Measurements from ENCODE around the gene TESK1.
A peak's percentile ranks its signal among the peaks of the same experiment; 100 is the strongest.

Gene TESK1, protein sequence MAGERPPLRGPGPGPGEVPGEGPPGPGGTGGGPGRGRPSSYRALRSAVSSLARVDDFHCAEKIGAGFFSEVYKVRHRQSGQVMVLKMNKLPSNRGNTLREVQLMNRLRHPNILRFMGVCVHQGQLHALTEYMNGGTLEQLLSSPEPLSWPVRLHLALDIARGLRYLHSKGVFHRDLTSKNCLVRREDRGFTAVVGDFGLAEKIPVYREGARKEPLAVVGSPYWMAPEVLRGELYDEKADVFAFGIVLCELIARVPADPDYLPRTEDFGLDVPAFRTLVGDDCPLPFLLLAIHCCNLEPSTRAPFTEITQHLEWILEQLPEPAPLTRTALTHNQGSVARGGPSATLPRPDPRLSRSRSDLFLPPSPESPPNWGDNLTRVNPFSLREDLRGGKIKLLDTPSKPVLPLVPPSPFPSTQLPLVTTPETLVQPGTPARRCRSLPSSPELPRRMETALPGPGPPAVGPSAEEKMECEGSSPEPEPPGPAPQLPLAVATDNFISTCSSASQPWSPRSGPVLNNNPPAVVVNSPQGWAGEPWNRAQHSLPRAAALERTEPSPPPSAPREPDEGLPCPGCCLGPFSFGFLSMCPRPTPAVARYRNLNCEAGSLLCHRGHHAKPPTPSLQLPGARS

DNA sequence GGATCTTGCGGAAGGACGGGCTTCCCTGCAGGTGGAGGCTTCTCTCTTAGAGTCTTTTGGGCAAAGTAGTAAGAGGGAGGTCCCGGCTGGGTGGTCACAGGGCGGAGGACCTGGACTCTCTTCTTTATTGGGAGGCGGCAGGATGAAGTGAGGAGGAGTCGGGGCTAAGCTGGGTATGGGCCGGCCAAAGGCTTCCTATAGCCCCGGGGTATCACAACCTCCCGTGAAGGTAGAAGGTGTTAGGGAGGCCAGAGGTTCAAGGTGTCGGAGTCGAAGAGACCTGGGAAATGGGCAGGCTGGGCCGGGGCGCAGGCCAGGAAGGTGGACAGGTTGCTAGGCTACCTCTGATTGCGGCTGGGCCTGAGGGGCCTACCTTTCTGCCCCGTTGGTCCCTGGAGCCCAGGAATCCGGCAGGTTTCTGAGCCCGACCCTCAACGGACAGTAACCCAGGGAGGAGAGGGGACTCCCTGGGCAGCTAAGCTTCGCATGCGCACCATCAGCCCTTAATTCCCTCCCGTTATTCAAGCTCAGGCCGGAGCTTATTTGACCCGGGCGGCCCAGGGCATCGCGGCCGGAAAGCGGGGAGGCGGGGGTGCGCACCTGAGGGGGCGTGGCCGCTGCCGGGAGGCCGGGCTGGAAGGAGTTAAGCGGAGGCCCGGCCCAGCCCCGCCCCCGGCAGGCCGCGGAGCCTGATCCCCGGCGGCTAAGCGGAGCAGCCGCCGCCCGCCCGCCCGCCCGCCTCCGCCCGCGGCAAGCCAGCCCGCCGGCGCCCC lies at the start of gene TESK1:
TSS of gene TESK1 (plus strand) at position 685 of the 773 bp plus-strand sequence. CDS start 358 bp downstream, outside the sequence.
- DNase-seq: peak; percentile 12 to 25

DNA sequence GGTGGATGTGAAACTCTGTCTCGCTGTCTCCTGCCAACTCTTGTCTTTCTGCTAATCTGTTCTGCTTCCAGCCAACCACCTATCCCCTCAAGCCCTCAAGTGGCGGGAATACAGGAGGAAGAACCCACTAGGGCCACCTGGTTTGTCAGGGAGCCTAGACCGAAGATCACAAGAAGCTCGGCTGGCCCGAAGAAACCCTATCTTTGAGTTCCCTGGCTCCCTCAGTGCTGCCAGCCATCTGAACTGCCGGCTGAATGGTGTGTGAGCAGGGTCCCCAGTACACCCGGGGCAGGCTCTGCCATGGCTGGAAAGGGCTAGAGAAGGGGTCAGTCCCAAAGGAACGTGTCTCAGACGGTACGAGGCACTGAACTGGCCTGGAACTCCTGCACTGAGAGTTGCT lies 49.2 kb upstream of the TESK1 start:
- DNase-seq: no peak

- DNase-seq: no peak
Observed at GRCh38 chr9:35556776-35557175, 48.3 kb upstream of the TESK1 start.

GRCh38 chr9:35557320-35557719 lies 47.7 kb upstream of the TESK1 start:
- DNase-seq: no peak

DNA sequence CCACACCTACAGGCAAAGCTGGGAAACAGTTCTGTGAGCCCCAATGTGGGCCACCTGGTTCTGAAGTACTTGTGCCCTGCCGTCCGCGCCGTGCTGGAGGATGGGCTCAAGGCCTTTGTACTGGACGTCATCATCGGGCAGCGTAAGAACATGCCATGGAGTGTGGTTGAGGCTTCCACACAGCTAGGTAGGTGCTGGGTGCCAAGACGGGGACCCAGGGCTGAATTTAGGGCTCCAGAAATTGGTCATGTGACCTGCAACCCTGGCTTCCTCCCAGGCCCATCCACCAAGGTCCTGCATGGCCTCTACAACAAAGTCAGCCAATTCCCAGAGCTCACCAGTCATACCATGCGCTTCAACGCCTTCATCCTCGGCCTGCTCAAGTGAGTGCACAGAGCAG lies 46.9 kb upstream of the TESK1 start:
- DNase-seq: no peak

DNA sequence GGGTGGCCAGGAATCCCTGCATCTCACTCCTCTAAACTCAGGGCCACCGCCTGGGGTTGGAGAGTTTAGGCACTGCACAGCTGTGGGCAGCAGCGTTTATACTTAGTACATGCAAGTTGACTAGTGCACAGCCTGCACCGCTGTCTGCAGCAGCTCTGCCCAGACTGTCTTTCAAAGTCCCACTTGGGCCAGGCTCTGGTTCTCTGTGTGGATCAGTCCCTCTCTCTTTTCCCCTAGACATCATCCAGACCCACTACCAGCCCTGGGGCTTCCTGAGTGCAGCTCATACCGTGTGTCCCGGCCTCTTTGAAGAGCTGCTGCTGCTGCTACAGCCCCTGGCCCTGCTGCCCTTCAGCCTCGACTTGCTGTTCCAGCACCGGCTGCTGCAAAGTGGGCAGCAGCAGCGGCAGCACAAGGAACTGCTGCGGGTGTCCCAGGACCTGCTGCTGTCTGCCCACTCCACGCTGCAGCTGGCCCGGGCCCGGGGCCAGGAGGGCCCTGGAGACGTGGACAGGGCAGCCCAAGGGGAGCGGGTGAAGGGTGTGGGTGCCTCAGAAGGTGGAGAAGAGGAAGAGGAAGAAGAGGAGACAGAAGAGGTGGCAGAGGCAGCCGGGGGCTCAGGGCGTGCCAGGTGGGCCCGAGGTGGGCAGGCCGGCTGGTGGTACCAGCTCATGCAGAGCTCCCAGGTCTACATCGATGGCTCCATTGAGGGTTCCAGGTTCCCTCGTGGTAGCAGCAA lies 45.1 kb upstream of the TESK1 start:
- no peak for DNase-seq

DNA sequence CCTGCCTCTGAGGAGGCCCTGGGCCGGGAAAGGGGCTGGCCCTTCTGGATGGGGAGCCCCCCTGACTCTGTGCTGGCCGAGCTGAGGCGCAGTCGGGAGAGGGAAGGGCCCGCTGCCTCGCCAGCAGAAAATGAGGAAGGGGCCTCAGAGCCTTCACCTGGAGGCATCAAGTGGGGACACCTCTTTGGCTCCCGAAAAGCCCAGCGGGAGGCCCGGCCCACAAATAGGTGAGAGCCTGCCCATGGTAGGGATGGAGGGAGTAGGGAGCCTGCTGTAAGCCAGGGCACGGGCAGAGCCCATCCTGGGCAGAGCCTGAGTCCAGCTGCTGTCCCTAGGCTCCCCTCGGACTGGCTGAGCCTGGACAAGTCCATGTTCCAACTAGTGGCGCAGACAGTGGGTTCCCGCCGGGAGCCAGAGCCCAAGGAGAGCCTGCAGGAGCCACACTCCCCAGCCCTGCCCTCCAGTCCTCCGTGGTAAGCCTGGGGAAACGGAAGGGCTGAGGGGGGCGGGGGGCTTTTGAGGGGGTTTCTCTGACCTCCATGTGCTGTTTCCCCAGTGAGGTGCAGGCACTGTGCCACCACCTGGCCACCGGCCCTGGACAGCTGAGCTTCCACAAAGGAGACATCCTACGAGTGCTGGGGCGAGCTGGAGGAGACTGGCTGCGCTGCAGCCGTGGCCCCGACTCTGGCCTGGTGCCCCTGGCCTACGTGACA lies 44.3 kb upstream of the TESK1 start:
- no peak for DNase-seq

DNA sequence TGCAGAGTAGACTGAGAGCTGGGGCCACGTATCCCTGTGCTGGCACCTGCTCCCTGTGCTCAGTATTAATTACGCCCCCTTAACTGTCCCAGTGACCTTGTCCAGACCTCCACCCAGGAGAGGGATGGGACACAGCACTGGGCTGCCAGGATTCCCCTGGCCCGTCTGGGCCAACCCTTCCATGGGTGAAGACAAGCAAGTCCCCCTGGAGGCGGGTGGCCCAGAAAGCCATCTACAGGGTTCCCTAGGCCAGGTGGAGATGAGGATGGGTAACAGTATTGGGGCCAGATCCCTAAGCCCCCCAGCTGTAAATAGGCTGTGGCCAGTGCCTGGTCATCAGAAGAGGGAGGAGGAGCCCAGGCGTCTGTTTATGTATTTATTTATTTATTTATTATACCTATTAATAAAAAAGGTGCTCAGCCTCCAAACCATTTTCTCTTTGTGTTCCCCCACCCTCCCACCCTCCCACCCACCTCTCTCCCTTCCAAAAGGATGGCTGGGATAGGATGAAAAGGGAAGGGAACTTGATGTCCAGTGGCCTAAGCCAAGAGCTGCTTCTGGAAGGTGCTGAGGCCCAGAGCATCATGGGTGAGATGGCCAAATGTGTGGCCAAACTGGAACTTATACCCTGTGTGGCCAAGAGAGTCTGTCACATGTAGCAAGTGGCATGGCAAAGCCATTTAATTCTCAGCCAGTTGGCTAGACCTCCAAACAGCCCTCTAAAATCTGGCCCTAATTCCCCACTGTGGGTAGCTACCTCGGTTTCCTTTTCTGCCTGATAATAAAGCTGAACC lies 43.4 kb upstream of the TESK1 start:
- no peak for DNase-seq

DNA sequence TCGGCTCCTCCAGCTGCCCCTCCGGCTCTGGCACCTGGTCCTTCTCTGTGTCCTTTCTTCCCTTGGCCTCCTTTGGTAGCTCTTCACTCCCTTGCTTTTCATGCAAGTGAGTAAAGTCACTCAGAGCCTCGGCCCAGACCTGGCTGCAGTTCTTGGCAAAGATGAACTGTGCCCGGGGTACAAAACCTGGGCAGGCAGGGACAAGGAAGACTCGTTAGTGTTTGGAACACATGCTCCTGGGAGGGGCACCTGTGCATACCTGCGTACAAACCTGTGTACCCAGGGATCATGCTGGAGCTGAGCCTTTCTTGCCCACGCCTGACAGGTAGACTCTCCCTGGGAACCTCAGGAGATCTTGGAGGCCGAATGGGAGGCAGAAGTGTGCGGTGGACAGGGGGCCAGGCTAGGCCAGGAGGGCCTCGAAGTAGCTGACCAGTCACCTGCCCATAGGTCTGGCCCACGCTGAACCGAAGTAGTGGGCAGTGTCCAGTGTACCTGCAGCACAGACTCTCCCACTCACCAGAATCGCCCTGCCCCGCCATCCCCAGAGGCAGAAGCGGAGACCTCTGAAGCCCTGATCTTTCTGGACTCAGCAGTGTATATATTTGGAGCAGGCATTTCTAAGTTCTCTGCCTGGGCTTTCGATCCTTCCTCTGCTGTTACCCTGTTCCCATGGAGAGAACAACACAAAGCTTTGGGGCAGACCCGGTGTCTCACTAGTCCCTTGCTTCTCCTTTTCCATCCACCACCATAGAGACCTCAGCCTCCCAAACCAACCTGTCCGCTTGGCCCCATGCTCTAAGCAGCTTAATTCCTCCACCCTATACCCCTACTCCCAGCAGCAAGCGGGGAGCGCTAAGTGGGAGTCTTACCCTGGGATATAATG lies 41.9 kb upstream of the TESK1 start:
- no peak for DNase-seq

- no peak for DNase-seq
Observed at GRCh38 chr9:35563791-35564197, 41.3 kb upstream of the TESK1 start.

DNA sequence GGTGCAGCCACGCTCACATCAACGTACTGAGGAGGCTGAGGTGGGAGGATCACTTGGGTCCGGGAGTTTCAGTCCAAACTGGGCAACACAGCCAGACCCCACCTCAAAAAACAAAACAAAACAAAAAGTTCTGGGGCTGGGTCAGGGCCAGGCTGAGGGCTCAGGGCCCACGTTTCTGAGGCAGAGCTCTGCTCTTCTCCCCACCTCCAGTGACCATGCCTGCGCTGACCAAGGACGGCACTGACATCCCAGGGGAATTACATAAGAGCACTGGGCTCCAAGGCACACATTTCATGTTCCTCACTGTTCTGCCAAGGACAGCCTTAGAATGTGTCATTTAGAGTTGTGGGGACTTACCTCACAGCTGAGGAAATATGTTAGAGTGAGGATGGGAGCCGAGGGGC lies 40.4 kb upstream of the TESK1 start:
- no peak for DNase-seq

GRCh38 chr9:35566417-35566816 lies 38.6 kb upstream of the TESK1 start:
- DNase-seq: no peak

DNA sequence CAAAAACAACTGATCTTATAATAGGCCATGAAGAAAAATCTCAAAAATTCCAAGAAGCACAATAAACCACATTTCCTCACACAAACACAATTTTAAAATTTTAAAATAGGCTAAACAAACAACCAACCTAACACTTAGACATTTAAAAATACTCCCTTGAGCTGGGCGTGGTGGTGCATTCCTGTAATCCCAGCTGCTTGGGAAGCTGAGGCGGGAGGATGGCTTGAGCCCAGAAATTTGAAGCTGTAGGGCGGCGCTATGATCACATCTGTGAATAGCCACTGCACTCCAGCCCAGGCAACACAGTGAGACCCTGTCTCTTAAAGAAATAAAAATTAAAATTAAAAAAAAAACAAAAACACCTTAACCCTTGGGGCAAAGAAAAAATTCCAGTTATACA lies 36.9 kb upstream of the TESK1 start:
- no peak for DNase-seq

GRCh38 chr9:35569206-35569605 lies 35.9 kb upstream of the TESK1 start:
- no peak for DNase-seq

DNA sequence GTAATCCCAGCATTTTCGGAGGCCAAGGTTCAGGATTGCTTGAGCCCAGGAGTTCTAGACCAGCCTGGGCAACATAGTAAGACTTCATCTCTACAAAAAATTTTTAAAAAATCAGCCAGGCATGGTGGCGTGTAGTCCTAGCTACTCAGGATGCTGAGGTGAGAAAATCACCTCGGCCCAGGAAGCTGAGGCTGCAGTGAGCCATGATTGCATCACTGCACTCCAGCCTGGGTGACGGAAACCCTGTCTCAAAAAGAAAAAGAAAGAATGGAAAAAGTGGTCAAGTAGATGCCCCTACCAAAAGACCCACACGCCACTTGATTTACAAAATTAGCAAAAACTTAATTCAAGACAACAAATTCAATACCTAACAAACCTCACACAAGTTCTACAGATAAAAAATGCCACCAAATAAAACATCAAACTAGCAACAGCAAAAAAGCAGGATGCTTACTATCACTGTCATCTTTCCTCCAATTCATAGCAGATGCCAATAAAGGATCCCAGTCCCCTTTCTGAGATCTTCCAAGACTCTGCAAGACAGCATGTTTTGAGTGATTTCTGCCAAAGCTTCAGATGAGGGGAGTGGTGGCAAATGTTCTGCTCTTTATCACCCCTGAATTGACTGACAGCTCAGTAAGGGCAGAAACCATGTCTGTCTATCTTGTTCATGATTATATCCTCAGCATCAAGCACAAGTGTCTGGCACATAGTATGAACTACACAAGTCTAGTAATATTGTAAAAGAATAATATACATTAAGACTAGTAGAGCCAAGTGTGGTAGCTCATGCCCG lies 34.2 kb upstream of the TESK1 start:
- no peak for DNase-seq

DNA sequence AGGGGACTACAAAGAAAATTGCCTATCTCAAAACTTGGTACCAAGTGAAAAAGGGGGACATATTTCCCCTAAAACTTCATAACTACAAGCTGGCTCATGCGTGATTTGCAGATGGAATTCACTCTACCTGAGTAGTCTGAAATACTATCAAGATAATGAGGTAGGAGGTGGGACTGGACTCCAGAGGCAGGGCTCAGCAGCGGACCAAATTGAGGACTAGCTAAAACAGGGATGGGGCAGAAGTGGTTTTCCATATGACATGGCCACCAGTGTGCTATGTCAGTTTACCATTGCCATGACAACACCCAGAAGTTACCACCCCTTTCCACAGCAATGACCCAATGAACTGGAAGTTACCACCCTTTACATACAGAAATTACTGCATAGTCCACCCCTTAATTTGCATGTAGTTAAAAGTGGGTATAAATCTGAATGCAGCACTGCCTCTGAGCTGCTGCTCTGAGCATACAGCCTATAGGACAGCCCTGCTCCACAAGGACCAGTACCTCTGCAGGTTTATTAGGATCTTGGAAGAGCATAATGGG lies 30.4 kb upstream of the TESK1 start:
- DNase-seq: no peak

DNA sequence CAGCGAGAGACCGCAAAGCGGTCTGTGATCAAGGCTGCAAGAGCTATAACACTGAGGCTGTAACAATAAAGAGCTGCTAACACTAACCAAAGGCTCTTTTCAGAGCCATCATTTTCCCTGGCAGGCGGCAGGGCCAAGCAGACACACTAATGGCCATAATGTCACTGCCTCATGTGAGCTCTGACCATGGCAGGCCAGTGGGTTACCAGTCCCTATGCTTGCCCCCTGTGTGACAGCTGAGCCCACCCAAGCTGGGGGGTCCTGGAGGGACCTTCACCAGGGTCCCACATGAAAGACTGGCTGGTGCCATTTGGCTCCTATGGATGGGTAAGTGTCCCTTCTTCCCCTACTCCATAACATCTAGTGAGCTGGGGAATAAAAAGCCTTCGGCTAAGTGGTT lies 29.6 kb upstream of the TESK1 start:
- no peak for DNase-seq

DNA sequence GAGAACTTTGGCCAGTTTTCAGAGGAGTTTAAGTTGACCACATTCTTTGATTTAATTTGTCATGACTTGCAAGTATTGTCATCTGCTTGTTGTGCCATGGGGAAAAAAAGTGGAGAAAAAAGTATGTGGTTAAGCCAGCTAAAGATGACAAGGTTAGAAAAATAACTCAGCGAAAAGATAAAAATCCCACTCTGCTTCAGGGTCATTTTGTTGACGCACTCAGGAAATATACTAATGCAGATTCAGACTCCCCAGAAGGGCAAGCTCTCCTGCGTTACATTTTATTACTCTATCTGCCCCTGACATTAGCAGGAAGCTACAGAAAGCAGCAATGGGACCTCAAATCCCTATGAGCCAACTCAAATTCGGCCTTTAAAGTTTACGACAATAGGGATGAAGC lies 27.6 kb upstream of the TESK1 start:
- DNase-seq: no peak

DNA sequence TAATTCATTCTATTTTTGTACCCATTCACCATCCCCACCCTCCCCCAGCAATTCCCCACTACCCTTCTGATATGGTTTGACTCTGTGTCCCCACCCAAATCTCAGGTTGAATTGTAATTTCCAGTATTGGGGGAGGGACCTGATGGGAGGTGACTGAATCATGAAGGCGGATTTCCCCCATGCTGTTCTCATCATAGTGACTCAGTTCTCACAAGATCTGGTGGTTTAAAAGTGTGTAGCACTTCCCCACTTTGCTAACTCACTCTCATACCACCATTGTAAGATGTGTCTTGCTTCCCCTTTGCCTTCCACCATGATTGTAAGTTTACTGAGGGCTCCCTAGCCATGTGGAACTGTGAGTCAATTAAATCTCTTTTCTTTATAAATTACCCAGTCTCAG lies 25.9 kb upstream of the TESK1 start:
- no peak for DNase-seq

Data from AML-193 (cell line).